HL-60 (cell line): Measurements from ENCODE around the gene ZFYVE19.

Experiments used
- DNase-seq, 2 experiments: peaks; one replicate each; pipeline ENCODE4 v3.0.0-alpha.2; 2010 to 2020; ENCODE audit warnings: low read depth in 1 of 2, low spot score in 1 of 2
- H3K27ac ChIP-seq: fragments of 250-450 bp; sonication (Bioruptor Pico); replicated peaks from 2 replicates; pipeline ENCODE4 v1.5.1; 2020; ENCODE audit warnings: mild to moderate bottlenecking, moderate library complexity
- H3K27me3 ChIP-seq: fragments of 250-450 bp; sonication (Bioruptor Pico); 2 replicates; pipeline ENCODE4 v1.5.1; 2021; ENCODE audit warnings: mild to moderate bottlenecking, moderate library complexity; ENCODE audit not compliant: insufficient read depth, poor library complexity, severe bottlenecking
- H3K4me3 ChIP-seq: replicated peaks from 2 replicates; pipeline ENCODE4 v1.5.1; 2011; ENCODE audit warnings: mild to moderate bottlenecking, control low read depth, low read length; ENCODE audit not compliant: insufficient read depth
- GABPA ChIP-seq: IDR thresholded peaks from 2 replicates; pipeline ENCODE4 v1.6.1; 2012; ENCODE audit warnings: low read depth
- POLR2AphosphoS5 ChIP-seq: IDR thresholded peaks from 2 replicates; pipeline ENCODE4 v1.6.1; 2012; ENCODE audit warnings: low read depth
- REST ChIP-seq: IDR thresholded peaks from 2 replicates; pipeline ENCODE4 v1.6.1; 2012; ENCODE audit warnings: low read depth; ENCODE audit not compliant: insufficient replicate concordance
- SPI1 ChIP-seq: IDR thresholded peaks from 2 replicates; pipeline ENCODE4 v1.6.1; 2012; ENCODE audit warnings: low read depth, mild to moderate bottlenecking, borderline replicate concordance
- TF ChIP-seq, protein P1 (sequence below): IDR thresholded peaks from one replicate; pipeline ENCODE4 v1.5.1; 2011; ENCODE audit warnings: low read length, control low read depth, inconsistent platforms; ENCODE audit not compliant: insufficient read depth

Gene ZFYVE19

DNA sequence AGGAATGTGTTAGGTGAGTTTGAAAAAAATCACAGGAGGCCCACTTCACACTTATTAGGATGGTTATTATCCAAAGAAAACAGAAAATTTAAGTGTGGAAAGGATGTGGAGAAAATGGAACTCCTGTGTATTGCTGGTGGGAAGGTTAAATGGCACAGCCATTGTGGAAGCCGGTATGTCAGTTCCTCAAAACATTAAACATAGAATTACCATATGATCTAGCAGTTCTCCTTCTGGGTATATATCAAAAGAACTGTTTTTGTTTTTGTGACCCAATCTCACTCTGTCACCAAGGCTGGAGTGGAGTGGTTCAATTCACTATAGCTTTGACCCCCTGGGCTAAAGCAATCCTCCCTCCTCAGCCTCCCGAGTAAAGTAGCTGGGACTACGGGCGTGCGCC, 10.4 kb upstream of the ZFYVE19 start:
- no peak for DNase-seq
- H3K4me3 ChIP-seq: no peak overlapping the region
- no peak for TF ChIP-seq GABPA
- TF ChIP-seq SPI1: peak; percentile 72; the same call in 1 of the 2 replicates
- TF ChIP-seq, protein P1, sequence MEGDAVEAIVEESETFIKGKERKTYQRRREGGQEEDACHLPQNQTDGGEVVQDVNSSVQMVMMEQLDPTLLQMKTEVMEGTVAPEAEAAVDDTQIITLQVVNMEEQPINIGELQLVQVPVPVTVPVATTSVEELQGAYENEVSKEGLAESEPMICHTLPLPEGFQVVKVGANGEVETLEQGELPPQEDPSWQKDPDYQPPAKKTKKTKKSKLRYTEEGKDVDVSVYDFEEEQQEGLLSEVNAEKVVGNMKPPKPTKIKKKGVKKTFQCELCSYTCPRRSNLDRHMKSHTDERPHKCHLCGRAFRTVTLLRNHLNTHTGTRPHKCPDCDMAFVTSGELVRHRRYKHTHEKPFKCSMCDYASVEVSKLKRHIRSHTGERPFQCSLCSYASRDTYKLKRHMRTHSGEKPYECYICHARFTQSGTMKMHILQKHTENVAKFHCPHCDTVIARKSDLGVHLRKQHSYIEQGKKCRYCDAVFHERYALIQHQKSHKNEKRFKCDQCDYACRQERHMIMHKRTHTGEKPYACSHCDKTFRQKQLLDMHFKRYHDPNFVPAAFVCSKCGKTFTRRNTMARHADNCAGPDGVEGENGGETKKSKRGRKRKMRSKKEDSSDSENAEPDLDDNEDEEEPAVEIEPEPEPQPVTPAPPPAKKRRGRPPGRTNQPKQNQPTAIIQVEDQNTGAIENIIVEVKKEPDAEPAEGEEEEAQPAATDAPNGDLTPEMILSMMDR: no peak
- TF ChIP-seq REST: no peak
- H3K27ac ChIP-seq: no peak overlapping the region
- H3K27me3 ChIP-seq: no peaks in the 10 kb centered on the region

- no peak for DNase-seq
- Histone ChIP-seq H3K4me3 (no peak overlapping the region), H3K27ac (no peak overlapping the region), H3K27me3 (no peaks in the 10 kb centered on the region)
- no peak for TF ChIP-seq POLR2AphosphoS5
- TF ChIP-seq, protein P1: no peak
- no peak for TF ChIP-seq REST
- no peak for TF ChIP-seq SPI1
- no peak for TF ChIP-seq GABPA
These were observed 7.4 kb upstream of the ZFYVE19 start for GRCh38 chr15:40799523-40799922.

DNA sequence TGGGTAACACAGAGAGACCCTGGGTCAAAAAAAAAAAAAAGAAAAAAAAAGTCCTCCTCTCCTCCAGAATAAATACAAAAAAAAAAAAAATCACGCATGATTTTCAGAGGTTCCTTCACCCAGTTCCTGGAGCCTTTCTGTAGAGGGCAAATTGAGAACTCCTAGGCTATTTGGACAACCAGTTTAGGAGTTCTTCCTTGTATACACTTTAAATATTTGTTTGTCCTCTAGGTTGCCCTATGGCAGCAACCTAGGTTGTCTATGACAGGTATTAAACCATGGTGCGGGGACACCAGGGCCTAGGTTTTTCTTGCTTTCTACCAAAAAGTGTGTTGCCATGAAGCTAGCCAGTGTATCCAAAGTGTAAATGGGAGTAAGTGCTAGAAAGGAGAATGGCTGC, 3.8 kb upstream of the ZFYVE19 start:
- DNase-seq: no peak
- TF ChIP-seq, protein P1: no peak
- TF ChIP-seq GABPA (no peak), POLR2AphosphoS5 (no peak), SPI1 (no peak), REST (no peak)
- Histone ChIP-seq H3K4me3 (no peak overlapping the region), H3K27me3 (no peaks in the 10 kb centered on the region), H3K27ac (no peak overlapping the region)
